RPMI8226 (cell line): ENCODE data around the gene COL18A1.
"Not testable (repeated sequence)": the region's sequence is repeated elsewhere in the genome, so short reads cannot be mapped to it uniquely, and the experiment has no call there.

Experiments used
- DNase-seq: peaks from one replicate; pipeline ENCODE4 v3.0.0-alpha.2; 2015

Gene COL18A1

GRCh38 chr21:45367402-45368351, 37.3 kb upstream of the COL18A1 start:
- DNase-seq, result no peak

DNA sequence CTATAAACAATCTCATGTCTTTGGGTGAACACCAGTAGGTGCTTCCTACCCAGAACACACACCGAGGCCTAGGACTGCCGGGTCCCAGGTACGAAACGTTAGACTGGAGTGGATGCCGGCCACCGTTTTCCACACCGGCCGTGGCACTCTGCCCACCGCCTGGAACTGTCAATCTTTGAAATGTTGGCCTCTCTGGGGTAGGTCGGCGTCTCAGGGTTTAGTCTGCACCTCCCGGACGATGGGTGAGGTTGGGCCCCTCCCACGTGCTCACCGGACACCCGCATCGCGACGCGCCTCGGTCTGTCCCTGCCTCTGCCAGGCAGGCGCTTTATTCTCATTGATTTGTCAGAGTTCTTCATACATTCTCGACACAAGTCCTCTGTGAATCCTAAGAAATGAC, 35.9 kb upstream of the COL18A1 start:
- DNase-seq, result not testable (repeated sequence)

DNA sequence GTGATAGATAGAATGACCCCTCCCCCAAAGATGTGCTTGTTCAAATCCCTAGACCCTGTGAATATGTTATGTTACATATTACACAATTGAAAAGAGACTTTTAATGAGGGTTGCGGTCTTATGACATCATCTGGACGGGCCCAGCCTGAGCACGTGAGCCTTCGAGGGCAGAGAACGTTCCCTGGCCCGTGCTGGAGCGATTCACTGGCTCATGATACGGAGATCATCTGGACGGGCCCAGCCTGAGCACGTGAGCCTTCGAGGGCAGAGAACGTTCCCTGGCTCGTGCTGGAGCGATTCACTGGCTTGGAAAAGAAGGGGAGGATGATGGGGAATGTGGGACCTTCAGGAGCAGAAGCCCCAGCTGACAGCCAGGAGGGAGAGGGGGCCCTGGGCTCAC, 34.4 kb upstream of the COL18A1 start:
- DNase-seq, result no peak

GRCh38 chr21:45371081-45371480, 33.9 kb upstream of the COL18A1 start:
- no peak for DNase-seq

GRCh38 chr21:45371655-45372054, 33.3 kb upstream of the COL18A1 start:
- no peak for DNase-seq

GRCh38 chr21:45372732-45373355, 32.1 kb upstream of the COL18A1 start:
- no peak for DNase-seq

DNA sequence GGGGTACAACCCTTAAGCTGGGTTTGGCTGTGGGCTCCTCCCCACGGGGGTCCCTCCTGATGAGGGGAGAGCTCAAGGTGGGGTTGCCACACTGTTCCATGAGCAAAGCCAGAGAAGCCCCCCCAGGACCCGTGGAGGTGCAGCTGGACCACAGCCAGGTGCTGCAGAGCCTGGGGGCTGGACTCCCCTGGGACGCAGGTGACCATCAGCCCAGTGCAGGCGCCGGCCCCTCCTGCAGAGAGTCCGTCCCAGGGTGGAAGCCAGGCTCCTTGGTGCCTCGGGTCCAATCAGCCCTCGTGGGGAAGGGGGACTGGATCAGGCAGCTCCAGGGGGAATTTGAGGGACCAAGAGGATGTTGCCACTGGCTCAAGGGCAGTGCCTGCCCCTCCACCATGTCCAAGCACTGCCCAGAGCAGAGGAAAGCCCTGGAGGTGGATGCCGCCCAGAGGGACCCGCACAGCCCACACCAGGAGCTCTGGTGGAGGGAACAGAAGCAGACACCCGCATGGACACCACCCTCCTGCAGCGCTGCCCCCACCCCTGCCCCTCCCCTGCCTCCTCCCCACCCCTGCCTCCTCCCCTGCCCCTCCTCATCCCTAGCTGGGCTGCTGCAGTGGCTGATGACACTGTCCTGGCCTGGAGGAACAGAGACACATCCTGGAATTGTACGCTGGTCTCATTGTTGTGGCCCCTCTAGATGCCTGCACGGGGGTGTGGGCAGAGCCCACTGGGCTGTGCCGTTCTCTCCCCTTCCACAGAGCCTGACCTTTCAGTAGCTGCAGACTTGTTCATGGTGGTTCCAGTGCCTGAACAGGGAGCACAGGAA, 30.8 kb upstream of the COL18A1 start:
- DNase-seq, result no peak

DNA sequence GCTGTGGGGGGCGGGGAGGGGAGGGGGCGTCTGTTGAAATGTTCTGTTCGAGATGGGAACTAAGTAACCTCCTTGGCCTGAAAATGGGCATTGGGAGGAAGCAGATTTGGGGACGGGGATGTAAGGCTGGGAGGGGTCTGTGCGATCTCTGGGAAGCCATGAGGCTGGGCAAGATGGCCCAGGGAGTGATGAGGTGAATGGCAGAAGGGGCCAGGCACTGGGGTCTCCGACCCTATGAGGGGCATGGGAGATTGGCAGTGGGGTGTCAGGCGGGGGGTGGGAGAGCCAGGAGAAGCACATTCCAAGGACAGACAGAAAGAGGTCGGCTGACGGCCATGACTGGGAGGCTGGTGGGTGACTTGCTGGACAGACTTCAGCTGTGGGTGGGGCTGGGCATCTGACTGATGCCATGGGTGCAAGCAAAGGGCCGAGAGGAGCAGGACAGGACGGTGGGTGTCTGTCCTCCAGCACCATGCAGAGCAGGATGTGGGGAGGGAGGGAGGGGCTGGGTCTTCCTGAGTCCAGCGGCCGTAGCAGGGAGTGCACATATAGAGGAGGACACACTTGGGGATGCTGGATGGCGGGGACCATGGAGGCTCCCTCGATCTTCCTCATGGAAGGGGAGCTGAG, 30.0 kb upstream of the COL18A1 start:
- no peak for DNase-seq

- no peak for DNase-seq
These were observed 28.3 kb upstream of the COL18A1 start for GRCh38 chr21:45376459-45377324.

DNA sequence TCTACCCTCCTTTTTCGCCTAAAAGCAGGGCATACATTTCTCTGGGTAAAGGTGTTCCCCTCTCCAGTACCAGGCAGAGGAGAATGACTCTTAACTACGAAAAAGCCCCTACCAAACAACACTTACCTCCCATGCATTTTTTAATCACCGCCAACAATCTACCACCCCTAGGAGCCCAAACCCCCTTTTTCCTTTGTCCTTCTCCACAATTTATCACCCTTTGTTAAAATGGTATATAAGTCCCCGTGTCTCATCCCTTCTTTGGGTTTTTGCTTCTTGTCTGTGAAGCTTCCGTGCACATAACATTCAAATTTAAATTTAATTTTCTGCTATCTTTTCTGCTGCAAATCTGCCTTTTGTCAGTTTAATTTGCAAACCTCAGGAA, 27.6 kb upstream of the COL18A1 start:
- no peak for DNase-seq

GRCh38 chr21:45377866-45378257, 27.1 kb upstream of the COL18A1 start:
- DNase-seq, result no peak

- no peak for DNase-seq
These were observed 26.6 kb upstream of the COL18A1 start for GRCh38 chr21:45378258-45378966.

DNA sequence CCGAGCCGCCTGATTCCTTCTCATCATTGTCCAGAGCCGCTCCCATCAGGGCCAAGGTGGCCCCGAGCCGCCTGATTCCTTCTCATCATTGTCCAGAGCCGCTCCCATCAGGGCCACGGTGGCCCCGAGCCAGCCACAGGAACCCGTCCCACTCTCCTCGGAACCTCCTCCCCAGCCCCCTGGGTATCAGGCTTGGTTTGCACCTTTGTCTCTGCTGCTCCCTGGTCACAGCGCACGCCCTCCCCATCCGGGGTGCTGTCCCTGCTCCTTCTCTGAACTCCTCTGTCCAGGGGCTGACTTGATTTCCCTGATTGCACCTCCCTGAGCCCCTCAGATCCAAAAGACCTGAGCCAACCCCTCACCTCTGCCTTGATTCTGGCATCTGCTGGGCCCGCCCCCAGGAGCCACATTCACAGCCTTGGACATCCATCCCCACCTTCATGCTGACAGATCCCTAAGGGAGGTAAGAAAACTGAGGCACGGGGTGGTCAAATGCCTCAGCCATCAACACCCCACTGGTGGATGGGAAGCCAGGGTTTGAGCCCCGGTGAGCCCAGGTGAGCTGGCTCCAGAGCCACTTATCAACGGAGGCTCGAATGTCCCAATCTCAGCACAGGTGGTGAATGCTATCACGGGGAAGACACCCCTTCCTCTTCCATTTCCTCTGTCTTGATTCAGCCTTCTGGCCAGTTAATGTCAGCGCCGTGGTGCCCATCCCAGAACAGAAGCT, 25.6 kb upstream of the COL18A1 start:
- DNase-seq, result no peak

- no peak for DNase-seq
These were observed 25.0 kb upstream of the COL18A1 start for GRCh38 chr21:45379901-45380330.

- DNase-seq, result no peak
These were observed 24.4 kb upstream of the COL18A1 start for GRCh38 chr21:45380566-45380965.

DNA sequence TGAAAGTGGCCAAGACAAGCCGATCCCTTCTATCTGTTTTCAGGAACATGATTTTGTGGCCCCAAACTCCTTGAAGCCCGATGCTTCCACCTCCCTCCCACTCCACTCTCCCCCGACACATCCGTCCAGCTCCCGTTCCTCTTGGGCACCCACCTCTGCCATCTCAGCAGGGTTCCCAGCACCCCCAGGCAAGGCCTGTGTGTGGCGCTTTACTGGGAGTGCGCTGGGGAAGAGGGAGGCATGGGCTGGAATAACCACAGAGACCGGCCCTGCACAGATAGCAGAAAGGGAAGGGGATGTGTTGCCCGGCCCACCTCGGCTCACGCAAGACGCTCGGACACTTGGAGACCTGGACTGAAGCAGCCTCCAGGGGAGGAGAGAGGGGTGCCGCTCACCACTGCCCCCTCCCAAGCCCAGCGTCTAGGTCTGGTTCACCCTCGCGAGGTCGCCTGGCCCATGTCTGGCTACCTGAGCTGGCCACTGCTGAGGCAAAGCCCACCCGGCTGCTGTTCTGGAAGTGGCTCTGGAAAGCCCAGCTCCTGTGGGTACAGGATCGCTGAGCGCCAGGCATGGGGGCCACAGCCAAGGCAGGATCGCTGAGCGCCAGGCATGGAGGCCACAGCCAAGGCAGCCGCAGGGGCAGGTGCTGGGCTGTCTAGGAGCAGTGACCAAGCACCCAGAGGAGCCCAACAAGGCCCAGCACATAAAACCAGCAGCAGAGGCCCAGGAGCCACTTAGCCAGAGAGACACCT, 23.8 kb upstream of the COL18A1 start:
- no peak for DNase-seq

DNA sequence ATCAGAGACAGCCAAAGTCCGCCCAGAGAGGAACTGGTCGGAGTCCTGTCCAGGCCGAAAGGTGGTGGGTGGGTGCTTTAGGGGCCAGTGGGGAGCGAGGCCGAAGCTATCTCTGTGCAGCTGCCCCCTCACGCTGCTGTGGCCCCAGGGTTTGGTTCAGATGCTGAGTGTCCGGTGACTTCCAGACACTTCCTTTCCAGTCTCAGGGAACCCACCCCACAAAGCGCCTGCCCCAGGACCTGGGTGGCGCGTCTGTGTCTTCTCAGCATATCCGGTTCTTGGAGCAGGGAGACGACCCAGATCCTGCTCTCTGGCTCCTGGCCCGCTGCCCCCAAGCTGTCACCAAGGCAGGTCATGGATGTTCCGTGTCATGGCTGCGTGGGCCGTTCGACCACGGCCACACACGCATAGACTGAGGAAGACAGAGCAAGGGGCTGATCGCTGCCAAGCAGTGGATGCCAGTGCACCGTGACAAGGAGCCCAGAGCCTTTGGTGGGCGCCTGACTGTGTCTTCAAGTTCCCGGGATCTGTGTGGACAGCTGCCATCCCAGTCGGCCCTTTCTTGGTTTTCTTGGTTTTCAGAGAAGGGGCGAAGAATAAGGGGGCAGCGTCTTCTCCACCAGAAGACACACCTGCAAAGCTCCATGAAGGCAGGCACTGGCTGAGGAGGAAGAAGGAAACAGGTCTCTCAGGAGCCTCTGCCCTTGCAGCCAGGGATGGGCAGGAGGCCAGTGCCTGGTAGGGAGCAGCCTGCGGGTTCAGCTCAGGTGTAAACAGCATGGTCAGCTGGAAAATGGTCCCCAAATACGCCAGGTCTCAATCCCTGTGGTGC, 22.9 kb upstream of the COL18A1 start:
- no peak for DNase-seq

DNA sequence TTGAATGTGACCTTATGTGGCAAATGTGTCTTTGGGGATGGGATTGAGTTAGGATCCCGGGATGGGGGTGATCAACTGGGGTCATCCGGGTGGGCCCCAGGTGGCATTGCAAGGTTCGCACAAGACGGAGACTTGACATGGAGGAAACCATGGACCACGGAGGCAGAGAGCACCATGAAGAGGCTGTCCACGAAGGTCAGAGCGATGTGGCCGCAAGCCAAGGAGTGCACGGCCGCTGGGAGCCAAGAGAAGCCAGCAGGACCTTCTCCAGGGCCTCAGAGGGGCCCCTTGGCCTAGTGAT, 22.3 kb upstream of the COL18A1 start:
- no peak for DNase-seq

- no peak for DNase-seq
These were observed 21.8 kb upstream of the COL18A1 start for GRCh38 chr21:45383111-45383614.
